ENCODE data around the gene MLXIP.
A peak's percentile ranks its signal among the peaks of the same experiment; 100 is the strongest.

Gene MLXIP

DNA sequence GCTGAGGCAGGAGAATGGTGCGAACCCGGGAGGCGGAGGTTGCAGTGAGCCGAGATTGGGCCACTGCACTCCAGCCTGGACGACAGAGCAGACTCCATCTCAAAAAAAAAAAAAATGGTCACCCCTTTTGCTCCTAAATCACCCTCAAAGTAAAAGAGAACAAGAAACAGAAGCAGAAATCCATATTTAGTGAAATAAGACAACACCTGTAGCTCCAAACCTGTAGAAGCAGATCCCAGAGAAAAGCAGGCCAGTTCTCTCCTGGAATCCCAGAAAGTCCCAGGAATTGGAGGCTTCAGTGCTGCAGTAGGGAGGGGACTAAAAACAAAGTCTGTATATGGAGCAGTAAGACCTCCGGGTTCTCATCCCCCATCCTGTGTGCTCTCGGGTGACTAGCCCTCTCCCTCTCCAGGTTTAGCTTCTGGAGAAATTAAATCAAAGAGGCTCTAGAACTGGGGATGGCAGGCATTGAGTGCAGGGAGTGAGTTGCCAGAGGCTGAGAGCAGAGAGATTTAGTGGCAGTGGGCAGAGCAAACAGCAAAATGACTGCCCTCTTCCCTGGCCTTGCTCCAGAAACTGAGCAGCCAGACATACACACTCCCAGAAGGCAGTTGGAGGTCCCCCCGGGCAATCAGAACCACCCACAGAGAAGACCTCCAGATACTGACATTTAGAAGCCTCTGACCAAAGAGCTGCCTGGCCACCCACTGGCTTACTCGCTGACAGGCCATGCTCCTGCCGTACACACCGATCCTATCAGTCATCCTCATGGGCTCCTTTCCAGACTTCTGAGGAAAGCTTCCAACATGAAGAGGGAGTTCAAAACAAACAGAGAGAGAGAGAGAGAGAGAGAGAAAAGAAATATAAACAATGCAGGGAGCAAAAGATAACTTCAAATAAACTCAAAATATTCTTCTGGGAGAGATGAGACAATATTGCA lies 6.3 kb upstream of the MLXIP start (continued):
- no peak for TF ChIP-seq ZNF670 (tag by site-specific recombination; IDR thresholded peaks at IDR 0.05; ENCODE audit: low read depth)
- TF ChIP-seq ZSCAN30 (tag by site-specific recombination; IDR thresholded peaks at IDR 0.05) = peak; percentile 53; the same call in 1 of the 2 replicates
- TF ChIP-seq TRIM28 (IDR thresholded peaks at IDR 0.05; ENCODE audit: borderline replicate concordance, low read length) = 0 out of 2 replicates have a peak, but pooled peaks have one; percentile 13
- TF ChIP-seq GLIS1 (tag by site-specific recombination; IDR thresholded peaks at IDR 0.05) = peak; percentile 95

DNA sequence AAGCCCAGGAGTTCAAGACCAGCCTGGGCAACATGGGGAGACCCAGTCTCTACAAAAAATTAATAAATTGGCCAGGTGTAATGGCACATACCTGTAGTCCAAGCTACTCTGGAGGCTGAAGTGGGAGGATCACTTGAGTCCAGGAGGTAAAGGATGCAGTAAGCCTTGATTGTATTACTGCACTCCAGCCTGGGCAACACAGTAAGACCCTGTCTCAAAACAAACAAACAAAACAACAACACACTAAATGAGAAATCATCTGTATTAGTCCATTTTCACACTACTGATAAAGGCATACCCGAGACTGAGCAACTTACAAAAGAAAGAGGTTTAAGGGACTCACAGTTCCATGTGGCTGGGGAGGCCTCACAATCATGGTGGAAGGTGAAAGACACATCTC lies 4.7 kb upstream of the MLXIP start:
- Histone ChIP-seq H3K4me1 (ENCODE audit: control insufficient read depth, insufficient read depth, low read length) (peaks cover 12% of the 10 kb centered on the region), H3K9me3 (ENCODE audit: control insufficient read depth, insufficient read depth, low read depth, low read length) (no peaks in the 10 kb centered on the region), H3K36me3 (ENCODE audit: control insufficient read depth in 2 of 2, insufficient read depth in 1 of 2, low read length in 2 of 2) (peaks cover 0 to 3% of the 10 kb centered on the region in 2 experiments; a peak in 1 of 3 replicates), H3K27ac (ENCODE audit: extremely low read depth, low read depth, low read length) (no peak overlapping the region), H3K4me3 (ENCODE audit: low read depth, low read length) (no peak overlapping the region)
- ChIA-PET POLR2A (interaction anchor here (1.3 kb wide), 1 partner anchor 15 kb away, joined by 3 read pairs; no protein-coding TSS in a partner anchor), CTCF (interaction anchor here (2.8 kb wide), 1 partner anchor 49 kb away, joined by 12 read pairs; no protein-coding TSS in a partner anchor)
- TF ChIP-seq ZNF354C (tag by site-specific recombination; IDR thresholded peaks at IDR 0.05; ENCODE audit: borderline replicate concordance, low read depth) (no peak), ZBTB8A (tag by site-specific recombination; IDR thresholded peaks at IDR 0.05) (no peak), ZFP3 (tag by site-specific recombination; IDR thresholded peaks at IDR 0.05; ENCODE audit: low read depth) (no peak), ZNF391 (tag by site-specific recombination; IDR thresholded peaks at IDR 0.05; ENCODE audit: borderline replicate concordance, low read depth) (no peak), BCL11A (tag by site-specific recombination; IDR thresholded peaks at IDR 0.05; ENCODE audit: low read depth) (no peak), ZEB2 (tag by site-specific recombination; IDR thresholded peaks at IDR 0.05) (0 out of 2 replicates have a peak, but pooled peaks have one; percentile 33), ZNF426 (tag by site-specific recombination; IDR thresholded peaks at IDR 0.05) (no peak), ZNF121 (tag by site-specific recombination; IDR thresholded peaks at IDR 0.05) (peak; percentile 86)

DNA sequence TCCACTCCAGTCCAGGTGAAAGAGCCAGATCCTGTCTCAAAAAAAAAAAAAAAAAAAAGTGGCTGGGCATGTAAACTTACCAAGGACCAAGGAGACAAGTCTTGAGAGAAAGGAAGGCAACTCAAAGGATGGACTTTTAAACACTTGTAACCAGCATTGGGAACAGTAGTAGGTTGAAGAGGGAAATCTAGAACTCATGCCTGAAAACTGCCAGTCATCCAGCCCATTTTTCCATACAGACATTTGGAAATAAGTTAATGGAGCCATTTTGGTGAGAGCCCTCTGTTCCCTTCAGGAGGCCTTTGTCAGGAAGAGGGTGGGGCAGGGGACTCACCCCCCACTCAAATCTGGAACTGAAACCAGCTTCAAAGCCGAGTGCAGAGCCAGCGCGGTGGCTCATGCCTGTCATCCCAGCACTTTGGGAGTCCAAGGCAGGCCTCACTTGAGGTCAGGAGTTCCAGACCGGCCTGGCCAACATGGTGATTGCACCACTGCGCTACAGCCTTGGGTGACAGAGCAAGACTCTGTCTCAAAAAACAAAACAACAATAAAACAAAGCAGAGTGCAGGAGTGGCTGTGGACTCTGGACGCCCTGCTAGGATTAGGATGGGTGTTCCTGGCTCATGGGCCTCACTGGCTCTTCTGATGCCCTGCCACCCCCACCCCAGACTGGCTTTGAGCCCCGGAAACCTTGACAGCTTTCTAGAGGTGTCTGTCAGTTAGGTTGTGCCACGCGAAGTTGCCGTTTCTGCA lies 1.6 kb upstream of the MLXIP start:
- Histone ChIP-seq H3K4me3 (ENCODE audit: low read depth, low read length) (no peak overlapping the region), H3K27ac (ENCODE audit: extremely low read depth, low read depth, low read length) (no peak overlapping the region), H3K4me1 (ENCODE audit: control insufficient read depth, insufficient read depth, low read length) (peaks cover 22% of the 10 kb centered on the region), H3K9me3 (ENCODE audit: control insufficient read depth, insufficient read depth, low read depth, low read length) (no peaks in the 10 kb centered on the region), H3K36me3 (ENCODE audit: control insufficient read depth in 2 of 2, insufficient read depth in 1 of 2, low read length in 2 of 2) (peaks cover 0 to 3% of the 10 kb centered on the region in 2 experiments; a peak in 1 of 3 replicates)
- CTCF ChIA-PET = no interaction called here
- TF ChIP-seq ZNF341 (tag by site-specific recombination; IDR thresholded peaks at IDR 0.05; ENCODE audit: low read depth) (0 out of 2 replicates have a peak, but pooled peaks have one; percentile 30), ZNF510 (tag by site-specific recombination; IDR thresholded peaks at IDR 0.05; ENCODE audit: insufficient replicate concordance) (no peak), ZBTB17 (tag by site-specific recombination; IDR thresholded peaks at IDR 0.05) (peak; percentile 44; the same call in 1 of the 2 replicates)
- POLR2A ChIA-PET = interaction anchor here (0.6 kb wide), 2 partner anchors 14 to 1785 kb away, joined by 3 to 12 read pairs; partner anchors contain the start of gene RNU4-2

- POLR2A ChIA-PET = interaction anchor here (1.0 to 2.3 kb wide), 7 partner anchors 10 to 422 kb away, joined by 3 to 32 read pairs (median 7); partner anchors contain the start of genes B3GNT4, DIABLO and ZCCHC8
- H3K27ac ChIP-seq (ENCODE audit: extremely low read depth, low read depth, low read length) = peak overlapping the region; percentile 85; the same call in 1 of the 2 replicates
- TF ChIP-seq, protein P1, sequence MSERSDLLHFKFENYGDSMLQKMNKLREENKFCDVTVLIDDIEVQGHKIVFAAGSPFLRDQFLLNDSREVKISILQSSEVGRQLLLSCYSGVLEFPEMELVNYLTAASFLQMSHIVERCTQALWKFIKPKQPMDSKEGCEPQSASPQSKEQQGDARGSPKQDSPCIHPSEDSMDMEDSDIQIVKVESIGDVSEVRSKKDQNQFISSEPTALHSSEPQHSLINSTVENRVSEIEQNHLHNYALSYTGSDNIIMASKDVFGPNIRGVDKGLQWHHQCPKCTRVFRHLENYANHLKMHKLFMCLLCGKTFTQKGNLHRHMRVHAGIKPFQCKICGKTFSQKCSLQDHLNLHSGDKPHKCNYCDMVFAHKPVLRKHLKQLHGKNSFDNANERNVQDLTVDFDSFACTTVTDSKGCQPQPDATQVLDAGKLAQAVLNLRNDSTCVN (tag by site-specific recombination; optimal IDR thresholded peaks at IDR 0.05) = peak; percentile 31
- TF ChIP-seq ZNF529 (tag by site-specific recombination; IDR thresholded peaks at IDR 0.05; ENCODE audit: insufficient replicate concordance) = no peak
- TF ChIP-seq ZNF2 (tag by site-specific recombination; IDR thresholded peaks at IDR 0.05) = 0 out of 2 replicates have a peak, but pooled peaks have one; percentile 28
- TF ChIP-seq ZBTB20 (tag by site-specific recombination; IDR thresholded peaks at IDR 0.05) = peak; percentile 50; the same call in 1 of the 2 replicates
- TF ChIP-seq, protein P2, sequence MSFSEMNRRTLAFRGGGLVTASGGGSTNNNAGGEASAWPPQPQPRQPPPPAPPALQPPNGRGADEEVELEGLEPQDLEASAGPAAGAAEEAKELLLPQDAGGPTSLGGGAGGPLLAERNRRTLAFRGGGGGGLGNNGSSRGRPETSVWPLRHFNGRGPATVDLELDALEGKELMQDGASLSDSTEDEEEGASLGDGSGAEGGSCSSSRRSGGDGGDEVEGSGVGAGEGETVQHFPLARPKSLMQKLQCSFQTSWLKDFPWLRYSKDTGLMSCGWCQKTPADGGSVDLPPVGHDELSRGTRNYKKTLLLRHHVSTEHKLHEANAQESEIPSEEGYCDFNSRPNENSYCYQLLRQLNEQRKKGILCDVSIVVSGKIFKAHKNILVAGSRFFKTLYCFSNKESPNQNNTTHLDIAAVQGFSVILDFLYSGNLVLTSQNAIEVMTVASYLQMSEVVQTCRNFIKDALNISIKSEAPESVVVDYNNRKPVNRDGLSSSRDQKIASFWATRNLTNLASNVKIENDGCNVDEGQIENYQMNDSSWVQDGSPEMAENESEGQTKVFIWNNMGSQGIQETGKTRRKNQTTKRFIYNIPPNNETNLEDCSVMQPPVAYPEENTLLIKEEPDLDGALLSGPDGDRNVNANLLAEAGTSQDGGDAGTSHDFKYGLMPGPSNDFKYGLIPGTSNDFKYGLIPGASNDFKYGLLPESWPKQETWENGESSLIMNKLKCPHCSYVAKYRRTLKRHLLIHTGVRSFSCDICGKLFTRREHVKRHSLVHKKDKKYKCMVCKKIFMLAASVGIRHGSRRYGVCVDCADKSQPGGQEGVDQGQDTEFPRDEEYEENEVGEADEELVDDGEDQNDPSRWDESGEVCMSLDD (tag by site-specific recombination; IDR thresholded peaks at IDR 0.05) = peak; percentile 23; the same call in 1 of the 2 replicates
- TF ChIP-seq ZNF660 (tag by site-specific recombination; IDR thresholded peaks at IDR 0.05) = no peak
- TF ChIP-seq ZNF366 (tag by site-specific recombination; conservative IDR thresholded peaks at IDR 0.05) = no peak
- TF ChIP-seq ZNF558 (tag by site-specific recombination; IDR thresholded peaks at IDR 0.05) = no peak
These were observed 526 bp downstream of the MLXIP start for GRCh38 chr12:122079033-122079531.

More at GRCh38 chr12:122079033-122079531, 526 bp downstream of the MLXIP start:
- Histone ChIP-seq H3K36me3 (ENCODE audit: control insufficient read depth in 2 of 2, insufficient read depth in 1 of 2, low read length in 2 of 2) (peaks cover 0 to 9% of the 10 kb centered on the region in 2 experiments; a peak in 2 of 3 replicates), H3K4me1 (ENCODE audit: control insufficient read depth, insufficient read depth, low read length) (peaks cover 16% of the 10 kb centered on the region), H3K9me3 (ENCODE audit: control insufficient read depth, insufficient read depth, low read depth, low read length) (no peaks in the 10 kb centered on the region), H3K4me3 (ENCODE audit: low read depth, low read length) (peak overlapping the region; percentile 74)
- CTCF ChIA-PET = interaction anchor here (0.9 to 2.5 kb wide), 3 partner anchors 8 to 25 kb away, joined by 3 to 11 read pairs (median 4); no protein-coding TSS in a partner anchor

Data from HEK293 (cell line).